Gastroesophageal sphincter (tissue), 3 donors: Measurements from ENCODE around the gene SH3RF3.
"Not testable (repeated sequence)": the region's sequence is repeated elsewhere in the genome, so short reads cannot be mapped to it uniquely, and the experiment has no call there.

ENCODE experiments used
- EP300 ChIP-seq: sonication (generic); formaldehyde crosslinking; IDR thresholded peaks from one replicate; pipeline ENCODE4 v1.6.1; 2017; ENCODE audit warnings: antibody characterized with exemption, mild to moderate bottlenecking
- POLR2A ChIP-seq, 2 donors: fragments of 450-650 bp; IDR thresholded peaks; one replicate each; pipeline ENCODE4 v1.6.1; 2017; ENCODE audit warnings: antibody characterized with exemption in 2 of 2, mild to moderate bottlenecking in 2 of 2, moderate library complexity in 1 of 2
- POLR2AphosphoS5 ChIP-seq: sonication (generic); formaldehyde crosslinking; IDR thresholded peaks from one replicate; pipeline ENCODE4 v1.6.1; 2017; ENCODE audit warnings: antibody characterized with exemption
- TF ChIP-seq, protein P1 (sequence below), 4 experiments: fragments of 200-600 bp in 2 of 4; fragments of 450-650 bp in 2 of 4; sonication (generic) in 1 of 4; IDR thresholded peaks; one replicate each; pipeline ENCODE4 v1.5.1; 2017 to 2019; ENCODE audit warnings: antibody characterized with exemption in 4 of 4, mild to moderate bottlenecking in 2 of 4, moderate library complexity in 2 of 4

DNA sequence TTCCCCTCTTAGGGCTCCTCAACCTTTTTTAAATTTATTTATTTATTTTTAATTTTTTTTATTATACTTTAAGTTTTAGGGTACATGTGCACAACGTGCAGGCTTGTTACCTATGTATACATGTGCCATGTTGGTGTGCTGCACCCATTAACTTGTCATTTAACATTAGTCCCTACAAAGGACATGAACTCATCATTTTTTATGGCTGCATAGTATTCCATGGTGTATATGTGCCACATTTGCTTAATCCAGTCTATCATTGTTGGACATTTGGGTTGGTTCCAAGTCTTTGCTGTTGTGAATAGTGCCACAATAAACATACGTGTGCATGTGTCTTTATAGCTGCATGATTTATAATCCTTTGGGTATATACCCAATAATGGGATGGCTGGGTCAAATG lies 33.4 kb downstream of the SH3RF3 start:
- TF ChIP-seq POLR2A (IDR thresholded peaks at IDR 0.05); POLR2AphosphoS5; EP300: not testable (repeated sequence)
- TF ChIP-seq, protein P1, sequence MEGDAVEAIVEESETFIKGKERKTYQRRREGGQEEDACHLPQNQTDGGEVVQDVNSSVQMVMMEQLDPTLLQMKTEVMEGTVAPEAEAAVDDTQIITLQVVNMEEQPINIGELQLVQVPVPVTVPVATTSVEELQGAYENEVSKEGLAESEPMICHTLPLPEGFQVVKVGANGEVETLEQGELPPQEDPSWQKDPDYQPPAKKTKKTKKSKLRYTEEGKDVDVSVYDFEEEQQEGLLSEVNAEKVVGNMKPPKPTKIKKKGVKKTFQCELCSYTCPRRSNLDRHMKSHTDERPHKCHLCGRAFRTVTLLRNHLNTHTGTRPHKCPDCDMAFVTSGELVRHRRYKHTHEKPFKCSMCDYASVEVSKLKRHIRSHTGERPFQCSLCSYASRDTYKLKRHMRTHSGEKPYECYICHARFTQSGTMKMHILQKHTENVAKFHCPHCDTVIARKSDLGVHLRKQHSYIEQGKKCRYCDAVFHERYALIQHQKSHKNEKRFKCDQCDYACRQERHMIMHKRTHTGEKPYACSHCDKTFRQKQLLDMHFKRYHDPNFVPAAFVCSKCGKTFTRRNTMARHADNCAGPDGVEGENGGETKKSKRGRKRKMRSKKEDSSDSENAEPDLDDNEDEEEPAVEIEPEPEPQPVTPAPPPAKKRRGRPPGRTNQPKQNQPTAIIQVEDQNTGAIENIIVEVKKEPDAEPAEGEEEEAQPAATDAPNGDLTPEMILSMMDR (IDR thresholded peaks at IDR 0.05) = not testable (repeated sequence)
